GM18502 (cell line): ENCODE measurements around the gene CD8B.

Source experiments
- ATAC-seq: cut with Tn5 transposase; IDR thresholded peaks from one replicate; pipeline ENCODE4 v1.9.1; 2021; ENCODE audit warnings: mild to moderate bottlenecking; ENCODE audit not compliant: unreplicated experiment, poor library complexity

Gene CD8B

GRCh38 chr2:86776532-86776931 is 85.2 kb downstream of the CD8B start:
- ATAC-seq = no peak

GRCh38 chr2:86775338-86775737 is 86.3 kb downstream of the CD8B start:
- ATAC-seq = no peak

DNA sequence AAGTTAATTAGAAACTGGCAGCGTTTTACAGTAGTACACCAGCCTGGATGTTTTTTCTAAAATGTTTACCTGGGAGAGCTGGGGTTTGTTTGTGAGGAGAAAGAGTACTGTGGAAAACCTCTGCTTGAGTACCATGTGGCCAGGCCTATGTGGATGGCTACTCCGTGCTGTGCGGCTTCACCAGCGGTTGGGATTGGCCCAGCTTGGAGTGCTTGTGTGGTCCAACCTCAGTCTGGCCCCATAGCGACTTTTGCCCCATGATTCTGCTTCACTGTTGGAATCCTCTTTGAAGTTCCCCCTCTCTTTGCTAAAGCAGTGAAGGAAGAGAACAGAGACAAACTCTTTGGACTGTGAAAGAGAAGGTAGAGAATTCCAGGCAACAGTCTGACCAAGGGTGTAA is 86.8 kb downstream of the CD8B start:
- no peak for ATAC-seq

DNA sequence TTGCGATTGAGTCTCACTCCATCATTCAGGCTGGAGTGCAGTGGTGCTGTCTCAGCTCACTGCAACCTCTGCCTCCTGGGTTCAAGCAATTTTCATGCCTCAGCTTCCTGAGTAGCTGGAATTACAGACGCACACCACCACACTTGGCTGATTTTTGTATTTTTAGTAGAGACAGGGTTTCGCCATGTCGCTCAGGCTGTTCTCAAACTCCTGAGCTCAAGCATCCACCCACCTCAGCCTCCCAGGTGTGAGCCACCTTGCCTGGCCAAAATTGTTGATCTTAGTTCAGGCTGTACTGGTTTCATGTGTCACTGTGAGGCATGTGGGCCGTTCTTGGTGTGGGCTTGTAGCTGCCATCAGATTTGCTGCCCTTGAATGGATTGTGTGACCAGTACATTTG is 89.1 kb downstream of the CD8B start:
- no peak for ATAC-seq

GRCh38 chr2:86770816-86771301 is 90.8 kb downstream of the CD8B start:
- no peak for ATAC-seq

- no peak for ATAC-seq
Observed at GRCh38 chr2:86769838-86770237, 91.8 kb downstream of the CD8B start.

- ATAC-seq = no peak
Observed at GRCh38 chr2:86768189-86768949, 93.3 kb downstream of the CD8B start.
